NCI-H1105 (cell line): Measurements from ENCODE around the gene MDH2.
A peak's percentile ranks its signal among the peaks of the same experiment; 100 is the strongest.
"Not testable (repeated sequence)": the region's sequence is repeated elsewhere in the genome, so short reads cannot be mapped to it uniquely, and the experiment has no call there.

ENCODE experiments used
- DNase-seq: peaks from one replicate; lab custom pipeline; 2025; lab: John Stamatoyannopoulos, UW

MDH2 gene

GRCh38 chr7:76047811-76048667 is at the start of gene MDH2, which contains the start of gene STYXL1:
MDH2 (plus strand) TSS chr7:76048106; CDS start chr7:76048161, 55 bp downstream.
STYXL1 (minus strand) TSS chr7:76048000; CDS start chr7:76030523, 17,477 bp downstream.
- DNase-seq, result peak; percentile 88

- DNase-seq, result no peak
Observed at GRCh38 chr7:76000566-76000965, 47.3 kb upstream of the MDH2 start.

GRCh38 chr7:76002139-76002538 is 45.8 kb upstream of the MDH2 start:
- DNase-seq, result no peak

- no peak for DNase-seq
Observed at GRCh38 chr7:76002822-76003221, 45.1 kb upstream of the MDH2 start.

- no peak for DNase-seq
Observed at GRCh38 chr7:76003351-76003750, 44.6 kb upstream of the MDH2 start.

- DNase-seq, result not testable (repeated sequence)
Observed at GRCh38 chr7:76005004-76005403, 42.9 kb upstream of the MDH2 start.

- DNase-seq, result no peak
Observed at GRCh38 chr7:76008156-76008687, 39.7 kb upstream of the MDH2 start.

GRCh38 chr7:76009672-76010600 is 38.0 kb upstream of the MDH2 start:
- DNase-seq, result no peak

- DNase-seq, result no peak
Observed at GRCh38 chr7:76011442-76011861, 36.5 kb upstream of the MDH2 start.

GRCh38 chr7:76016191-76016947 is 31.5 kb upstream of the MDH2 start:
- no peak for DNase-seq

- not testable (repeated sequence) for DNase-seq
Observed at GRCh38 chr7:76018520-76018919, 29.4 kb upstream of the MDH2 start.

- DNase-seq, result peak; percentile 23
Observed at GRCh38 chr7:76020031-76020714, 27.7 kb upstream of the MDH2 start.

GRCh38 chr7:76022026-76022780 is 25.7 kb upstream of the MDH2 start:
- no peak for DNase-seq

GRCh38 chr7:76023002-76023401 is 24.9 kb upstream of the MDH2 start:
- no peak for DNase-seq

- DNase-seq, result not testable (repeated sequence)
Observed at GRCh38 chr7:76029682-76030081, 18.2 kb upstream of the MDH2 start.

- DNase-seq, result no peak
Observed at GRCh38 chr7:76031964-76032363, 15.9 kb upstream of the MDH2 start.

GRCh38 chr7:76037310-76037709 is 10.6 kb upstream of the MDH2 start:
- no peak for DNase-seq

- no peak for DNase-seq
Observed at GRCh38 chr7:76040126-76040525, 7.8 kb upstream of the MDH2 start.

- no peak for DNase-seq
Observed at GRCh38 chr7:76044375-76044865, 3.5 kb upstream of the MDH2 start.

GRCh38 chr7:76047305-76047810 is 548 bp upstream of the MDH2 start:
- DNase-seq, result no peak
